ENCODE measurements around the gene COL4A1.

Gene COL4A1

GRCh38 chr13:110216398-110217041 is 90.4 kb downstream of the COL4A1 start:
- DNase-seq: no peak

- DNase-seq: no peak
Measured at GRCh38 chr13:110216006-110216397, 91.0 kb downstream of the COL4A1 start.

- no peak for DNase-seq
Measured at GRCh38 chr13:110215606-110216005, 91.4 kb downstream of the COL4A1 start.

GRCh38 chr13:110214637-110215036 is 92.3 kb downstream of the COL4A1 start:
- DNase-seq: no peak

- no peak for DNase-seq
Measured at GRCh38 chr13:110213461-110214074, 93.4 kb downstream of the COL4A1 start.

- DNase-seq: no peak
Measured at GRCh38 chr13:110212529-110212928, 94.4 kb downstream of the COL4A1 start.

GRCh38 chr13:110211735-110212134 is 95.2 kb downstream of the COL4A1 start:
- no peak for DNase-seq

GRCh38 chr13:110211046-110211445 is 95.9 kb downstream of the COL4A1 start:
- DNase-seq: no peak

GRCh38 chr13:110210604-110210985 is 96.4 kb downstream of the COL4A1 start:
- DNase-seq: no peak

GRCh38 chr13:110209950-110210603 is 96.9 kb downstream of the COL4A1 start:
- no peak for DNase-seq

- DNase-seq: no peak
Measured at GRCh38 chr13:110208116-110208515, 98.8 kb downstream of the COL4A1 start.

- no peak for DNase-seq
Measured at GRCh38 chr13:110206996-110207395, 100.0 kb downstream of the COL4A1 start.

GRCh38 chr13:110206185-110206584 is 100.8 kb downstream of the COL4A1 start:
- DNase-seq: no peak

- DNase-seq: no peak
Measured at GRCh38 chr13:110201114-110201513, 105.8 kb downstream of the COL4A1 start.

- DNase-seq: no peak
Measured at GRCh38 chr13:110200276-110200870, 106.6 kb downstream of the COL4A1 start.

- no peak for DNase-seq
Measured at GRCh38 chr13:110199046-110199831, 107.7 kb downstream of the COL4A1 start.

- DNase-seq: no peak
Measured at GRCh38 chr13:110197471-110197870, 109.5 kb downstream of the COL4A1 start.

GRCh38 chr13:110197026-110197425 is 109.9 kb downstream of the COL4A1 start:
- no peak for DNase-seq

GRCh38 chr13:110195547-110196485 is 111.1 kb downstream of the COL4A1 start:
- DNase-seq: no peak

GRCh38 chr13:110194451-110194850 is 112.5 kb downstream of the COL4A1 start:
- DNase-seq: no peak

- no peak for DNase-seq
Measured at GRCh38 chr13:110193491-110193890, 113.5 kb downstream of the COL4A1 start.

GRCh38 chr13:110192472-110192871 is 114.5 kb downstream of the COL4A1 start:
- DNase-seq: no peak
